NCI-H345 (cell line): ENCODE data around the gene ASB15.
"Not testable (repeated sequence)": the region's sequence is repeated elsewhere in the genome, so short reads cannot be mapped to it uniquely, and the experiment has no call there.

ENCODE experiments used
- DNase-seq: peaks from one replicate; lab custom pipeline; 2025; lab: John Stamatoyannopoulos, UW

ASB15 gene

GRCh38 chr7:123601530-123601929 lies at the start of gene ASB15:
Gene ASB15 (plus strand): TSS chr7:123601821. CDS start chr7:123614503, 12,682 bp downstream.
- DNase-seq, result peak; percentile 38

- not testable (repeated sequence) for DNase-seq
These were observed 49.5 kb upstream of the ASB15 start for GRCh38 chr7:123552134-123552533.

- no peak for DNase-seq
These were observed 49.0 kb upstream of the ASB15 start for GRCh38 chr7:123552641-123553040.

GRCh38 chr7:123553159-123553558 lies 48.5 kb upstream of the ASB15 start:
- no peak for DNase-seq

GRCh38 chr7:123555484-123555883 lies 46.1 kb upstream of the ASB15 start:
- no peak for DNase-seq

- DNase-seq, result no peak
These were observed 44.6 kb upstream of the ASB15 start for GRCh38 chr7:123557016-123557397.

GRCh38 chr7:123557398-123558288 lies 44.0 kb upstream of the ASB15 start, which contains the start of gene NDUFA5:
Gene NDUFA5 (minus strand): TSS chr7:123557818. CDS start chr7:123557795, 23 bp downstream.
- DNase-seq, result peak; percentile 99

GRCh38 chr7:123558289-123558874 lies 43.2 kb upstream of the ASB15 start:
- no peak for DNase-seq

GRCh38 chr7:123562121-123562520 lies 39.5 kb upstream of the ASB15 start:
- DNase-seq, result no peak

- DNase-seq, result no peak
These were observed 32.1 kb upstream of the ASB15 start for GRCh38 chr7:123569352-123570010.

- peak; percentile 31 for DNase-seq
These were observed 31.0 kb upstream of the ASB15 start for GRCh38 chr7:123570390-123571182.

GRCh38 chr7:123571187-123571586 lies 30.4 kb upstream of the ASB15 start:
- no peak for DNase-seq

GRCh38 chr7:123571684-123572083 lies 29.9 kb upstream of the ASB15 start:
- DNase-seq, result no peak

- no peak for DNase-seq
These were observed 28.3 kb upstream of the ASB15 start for GRCh38 chr7:123573341-123573740.

- DNase-seq, result no peak
These were observed 27.6 kb upstream of the ASB15 start for GRCh38 chr7:123573896-123574467.

- no peak for DNase-seq
These were observed 22.2 kb upstream of the ASB15 start for GRCh38 chr7:123579416-123579815.

- peak; percentile 46 for DNase-seq
These were observed 21.0 kb upstream of the ASB15 start for GRCh38 chr7:123580406-123581161.

GRCh38 chr7:123581162-123581459 lies 20.5 kb upstream of the ASB15 start:
- DNase-seq, result no peak

- no peak for DNase-seq
These were observed 17.8 kb upstream of the ASB15 start for GRCh38 chr7:123583821-123584220.

- DNase-seq, result no peak
These were observed 13.2 kb upstream of the ASB15 start for GRCh38 chr7:123588376-123588775.

GRCh38 chr7:123594813-123595241 lies 6.8 kb upstream of the ASB15 start:
- peak; percentile 81 for DNase-seq
